Measurements from ENCODE around the gene FBN1. TPM values are rescaled to one million over a fixed set of nuclear protein-coding genes. Genes with fewer than 3 reads are reported as not detected.

Gene FBN1
- total RNA-seq, 1 experiment from 2014 or later: 1.1 TPM

DNA sequence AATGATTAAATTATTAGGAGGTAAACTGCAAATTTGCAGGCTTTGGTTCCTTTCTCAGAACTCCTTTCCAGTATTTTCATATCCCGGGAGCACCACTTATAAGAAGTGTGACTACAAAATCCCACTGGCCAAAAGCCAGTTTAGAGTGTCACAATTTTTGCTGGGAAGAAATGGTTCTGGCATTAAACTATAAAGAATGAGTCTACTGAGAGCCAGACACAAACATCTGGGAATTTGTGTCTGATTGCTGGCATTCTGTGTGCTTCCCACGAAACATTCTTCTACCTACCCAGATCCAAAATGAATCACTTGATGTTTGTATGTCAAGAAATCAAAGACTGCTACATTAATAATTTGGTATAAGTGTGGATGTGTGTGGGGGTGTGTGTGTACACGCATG, 231.5 kb downstream of the FBN1 start:
- no peak overlapping the region for H3K27ac Mint-ChIP-seq (ENCODE audit: unreplicated experiment)
- DNase-seq: no peak
- H3K36me3 Mint-ChIP-seq (ENCODE audit: insufficient read depth, unreplicated experiment): no peaks in the 10 kb centered on the region
- CTCF ChIA-PET: interaction anchor here (0.7 kb wide), 1 partner anchor 62 kb away, joined by 4 read pairs; no protein-coding TSS in a partner anchor
- no TSS peak for BruUV-seq (replicated peaks)
- TF ChIP-seq, protein P1, sequence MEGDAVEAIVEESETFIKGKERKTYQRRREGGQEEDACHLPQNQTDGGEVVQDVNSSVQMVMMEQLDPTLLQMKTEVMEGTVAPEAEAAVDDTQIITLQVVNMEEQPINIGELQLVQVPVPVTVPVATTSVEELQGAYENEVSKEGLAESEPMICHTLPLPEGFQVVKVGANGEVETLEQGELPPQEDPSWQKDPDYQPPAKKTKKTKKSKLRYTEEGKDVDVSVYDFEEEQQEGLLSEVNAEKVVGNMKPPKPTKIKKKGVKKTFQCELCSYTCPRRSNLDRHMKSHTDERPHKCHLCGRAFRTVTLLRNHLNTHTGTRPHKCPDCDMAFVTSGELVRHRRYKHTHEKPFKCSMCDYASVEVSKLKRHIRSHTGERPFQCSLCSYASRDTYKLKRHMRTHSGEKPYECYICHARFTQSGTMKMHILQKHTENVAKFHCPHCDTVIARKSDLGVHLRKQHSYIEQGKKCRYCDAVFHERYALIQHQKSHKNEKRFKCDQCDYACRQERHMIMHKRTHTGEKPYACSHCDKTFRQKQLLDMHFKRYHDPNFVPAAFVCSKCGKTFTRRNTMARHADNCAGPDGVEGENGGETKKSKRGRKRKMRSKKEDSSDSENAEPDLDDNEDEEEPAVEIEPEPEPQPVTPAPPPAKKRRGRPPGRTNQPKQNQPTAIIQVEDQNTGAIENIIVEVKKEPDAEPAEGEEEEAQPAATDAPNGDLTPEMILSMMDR (IDR thresholded peaks at IDR 0.05; ENCODE audit: unreplicated experiment): no peak
- no peak overlapping the region for H3K4me3 Mint-ChIP-seq (ENCODE audit: low read depth, unreplicated experiment)
- H3K9me3 Mint-ChIP-seq (ENCODE audit: low read depth, unreplicated experiment): no peaks in the 10 kb centered on the region
- H3K27me3 Mint-ChIP-seq (ENCODE audit: unreplicated experiment): no peaks in the 10 kb centered on the region
- no peaks in the 10 kb centered on the region for H3K4me1 Mint-ChIP-seq (ENCODE audit: low read depth, unreplicated experiment)
- intact Hi-C loops (cut with micrococcal nuclease; ENCODE audit: unreplicated experiment): no loop called here

DNA sequence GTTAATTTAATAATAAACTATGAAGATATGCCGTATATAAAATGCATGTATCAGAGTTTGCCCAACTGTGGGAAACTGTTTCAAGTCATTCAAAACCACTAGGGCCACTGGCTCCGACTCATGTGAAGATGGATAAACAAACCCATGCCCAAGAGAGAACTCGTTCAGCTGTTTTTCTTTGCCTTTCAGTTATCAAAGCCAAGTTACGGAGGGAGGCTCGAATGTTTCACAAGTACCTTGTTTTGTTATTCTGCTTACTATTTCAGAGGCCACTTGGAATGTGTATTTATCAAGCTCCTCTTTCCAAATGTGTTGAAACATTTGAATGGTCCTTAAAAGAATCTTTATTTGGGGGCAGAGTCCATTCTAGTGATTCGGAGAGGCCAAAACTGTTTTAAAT, 232.2 kb downstream of the FBN1 start:
- CTCF ChIA-PET: no interaction called here
- Mint-ChIP-seq H3K27me3 (ENCODE audit: unreplicated experiment) (no peaks in the 10 kb centered on the region), H3K36me3 (ENCODE audit: insufficient read depth, unreplicated experiment) (no peaks in the 10 kb centered on the region), H3K9me3 (ENCODE audit: low read depth, unreplicated experiment) (no peaks in the 10 kb centered on the region), H3K4me3 (ENCODE audit: low read depth, unreplicated experiment) (no peak overlapping the region), H3K27ac (ENCODE audit: unreplicated experiment) (no peak overlapping the region), H3K4me1 (ENCODE audit: low read depth, unreplicated experiment) (no peaks in the 10 kb centered on the region)
- DNase-seq: no peak
- intact Hi-C loops (cut with micrococcal nuclease; ENCODE audit: unreplicated experiment): no loop called here
- no TSS peak for BruUV-seq (replicated peaks)
- TF ChIP-seq, protein P1 (IDR thresholded peaks at IDR 0.05; ENCODE audit: unreplicated experiment): no peak

DNA sequence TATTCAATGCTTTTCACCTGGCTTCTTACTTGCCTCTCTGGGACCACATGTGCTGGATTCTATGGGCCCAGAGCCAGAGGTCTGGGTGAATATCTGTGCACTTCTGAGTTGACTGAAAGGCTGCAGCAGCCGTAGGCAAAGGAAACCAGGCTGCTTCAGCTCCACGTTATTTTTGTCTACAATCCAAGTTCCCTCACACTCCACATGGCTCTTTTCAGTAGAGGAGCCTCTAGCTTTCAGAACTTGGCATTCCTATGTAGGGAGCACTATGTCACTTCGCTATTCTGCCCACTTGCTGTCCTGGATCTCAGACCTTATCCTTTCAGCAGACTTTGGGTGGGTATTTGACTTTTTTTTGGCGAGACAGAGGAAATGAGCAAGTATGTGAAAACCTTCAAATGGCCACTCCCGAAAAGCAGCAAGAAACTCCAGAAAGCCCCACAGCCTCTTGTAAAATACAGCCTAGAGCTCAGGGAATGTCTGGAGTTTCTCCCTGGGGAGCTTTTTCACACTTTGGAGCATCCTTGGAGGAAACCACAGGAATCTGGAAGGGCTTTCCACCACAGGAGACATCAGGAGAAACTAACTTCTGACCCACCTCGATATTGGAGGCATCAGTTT, 233.4 kb downstream of the FBN1 start:
- no peaks in the 10 kb centered on the region for H3K36me3 Mint-ChIP-seq (ENCODE audit: insufficient read depth, unreplicated experiment)
- CTCF ChIA-PET: interaction anchor here (0.6 kb wide), 1 partner anchor 153 kb away, joined by 3 read pairs; no protein-coding TSS in a partner anchor
- no peaks in the 10 kb centered on the region for H3K9me3 Mint-ChIP-seq (ENCODE audit: low read depth, unreplicated experiment)
- no peak overlapping the region for H3K27ac Mint-ChIP-seq (ENCODE audit: unreplicated experiment)
- TF ChIP-seq, protein P1 (IDR thresholded peaks at IDR 0.05; ENCODE audit: unreplicated experiment): no peak
- DNase-seq: no peak
- H3K27me3 Mint-ChIP-seq (ENCODE audit: unreplicated experiment): no peaks in the 10 kb centered on the region
- H3K4me1 Mint-ChIP-seq (ENCODE audit: low read depth, unreplicated experiment): no peaks in the 10 kb centered on the region
- no peak overlapping the region for H3K4me3 Mint-ChIP-seq (ENCODE audit: low read depth, unreplicated experiment)
- no TSS peak for BruUV-seq (replicated peaks)
- intact Hi-C loops (cut with micrococcal nuclease; ENCODE audit: unreplicated experiment): no loop called here

DNA sequence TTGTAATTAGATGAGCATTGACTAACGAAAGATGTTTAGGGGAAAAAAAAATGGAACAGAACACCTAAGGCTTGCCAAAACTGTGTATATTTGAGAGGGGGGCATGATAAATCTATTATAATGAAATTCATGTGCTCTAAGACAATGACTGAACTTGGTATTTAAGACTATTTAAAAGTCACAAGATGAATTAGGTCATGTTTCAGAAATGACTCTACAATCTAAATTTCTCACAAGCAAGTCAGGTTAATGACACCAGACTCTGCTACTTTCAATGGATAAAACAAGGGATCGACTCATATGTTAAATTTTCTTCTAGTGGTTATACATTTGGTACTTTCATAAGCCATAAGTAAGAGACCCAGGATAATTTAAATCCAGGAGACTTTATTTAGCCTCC, 235.9 kb downstream of the FBN1 start:
- H3K27me3 Mint-ChIP-seq (ENCODE audit: unreplicated experiment): no peaks in the 10 kb centered on the region
- TF ChIP-seq, protein P1 (IDR thresholded peaks at IDR 0.05; ENCODE audit: unreplicated experiment): no peak
- DNase-seq: no peak
- H3K4me1 Mint-ChIP-seq (ENCODE audit: low read depth, unreplicated experiment): no peaks in the 10 kb centered on the region
- intact Hi-C loops (cut with micrococcal nuclease; ENCODE audit: unreplicated experiment): no loop called here
- CTCF ChIA-PET: no interaction called here
- H3K4me3 Mint-ChIP-seq (ENCODE audit: low read depth, unreplicated experiment): no peak overlapping the region
- no peak overlapping the region for H3K27ac Mint-ChIP-seq (ENCODE audit: unreplicated experiment)
- no peaks in the 10 kb centered on the region for H3K9me3 Mint-ChIP-seq (ENCODE audit: low read depth, unreplicated experiment)
- BruUV-seq (replicated peaks): no TSS peak
- H3K36me3 Mint-ChIP-seq (ENCODE audit: insufficient read depth, unreplicated experiment): no peaks in the 10 kb centered on the region
